Measurements from ENCODE around the gene PCSK4.

PCSK4 gene

DNA sequence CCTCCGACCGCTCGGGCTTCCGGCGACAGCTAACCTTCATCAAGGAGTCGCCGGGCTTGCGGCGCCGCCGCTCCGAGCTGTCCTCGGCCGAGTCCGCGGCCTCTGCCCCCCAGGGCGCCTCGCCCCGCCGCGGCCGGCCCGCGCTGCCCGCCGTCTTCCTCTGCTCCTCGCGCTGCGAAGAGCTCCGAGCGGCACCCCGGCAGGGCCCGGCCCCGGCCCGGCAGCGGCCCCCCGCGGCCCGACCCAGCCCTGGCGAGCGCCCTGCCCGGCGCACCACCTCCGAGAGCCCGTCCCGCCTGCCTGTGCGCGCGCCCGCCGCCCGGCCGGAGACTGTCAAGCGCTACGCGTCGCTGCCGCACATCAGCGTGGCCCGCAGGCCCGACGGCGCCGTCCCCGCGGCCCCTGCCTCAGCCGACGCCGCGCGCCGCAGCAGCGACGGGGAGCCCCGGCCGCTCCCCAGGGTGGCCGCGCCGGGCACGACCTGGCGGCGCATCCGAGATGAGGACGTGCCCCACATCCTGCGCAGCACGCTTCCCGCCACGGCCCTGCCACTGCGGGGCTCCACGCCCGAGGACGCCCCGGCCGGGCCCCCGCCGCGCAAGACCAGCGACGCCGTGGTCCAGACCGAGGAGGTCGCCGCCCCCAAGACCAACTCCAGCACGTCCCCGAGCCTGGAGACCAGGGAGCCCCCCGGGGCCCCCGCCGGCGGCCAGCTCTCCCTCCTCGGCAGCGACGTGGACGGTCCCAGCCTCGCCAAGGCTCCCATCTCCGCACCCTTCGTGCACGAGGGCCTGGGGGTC lies 20.7 kb downstream of the PCSK4 start:
- peak; percentile 40 for DNase-seq

- DNase-seq, result peak; percentile 69
These were observed 21.3 kb downstream of the PCSK4 start for GRCh38 chr19:1468821-1469254.

DNA sequence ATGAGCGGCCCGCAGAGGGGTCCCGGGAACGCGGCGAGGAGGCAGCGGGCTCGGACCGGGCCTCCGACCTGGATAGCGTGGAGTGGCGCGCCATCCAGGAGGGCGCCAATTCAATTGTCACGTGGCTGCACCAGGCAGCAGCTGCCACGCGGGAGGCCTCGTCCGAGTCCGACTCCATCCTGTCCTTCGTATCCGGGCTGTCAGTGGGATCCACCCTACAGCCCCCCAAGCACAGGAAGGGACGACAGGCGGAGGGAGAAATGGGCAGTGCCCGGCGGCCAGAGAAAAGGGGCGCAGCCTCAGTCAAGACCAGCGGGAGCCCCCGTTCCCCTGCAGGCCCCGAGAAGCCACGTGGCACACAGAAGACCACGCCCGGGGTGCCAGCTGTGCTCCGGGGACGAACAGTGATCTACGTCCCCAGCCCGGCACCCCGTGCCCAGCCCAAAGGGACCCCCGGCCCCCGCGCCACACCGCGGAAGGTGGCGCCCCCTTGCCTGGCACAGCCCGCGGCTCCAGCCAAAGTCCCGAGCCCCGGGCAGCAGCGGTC lies 21.8 kb downstream of the PCSK4 start:
- no peak for DNase-seq

DNA sequence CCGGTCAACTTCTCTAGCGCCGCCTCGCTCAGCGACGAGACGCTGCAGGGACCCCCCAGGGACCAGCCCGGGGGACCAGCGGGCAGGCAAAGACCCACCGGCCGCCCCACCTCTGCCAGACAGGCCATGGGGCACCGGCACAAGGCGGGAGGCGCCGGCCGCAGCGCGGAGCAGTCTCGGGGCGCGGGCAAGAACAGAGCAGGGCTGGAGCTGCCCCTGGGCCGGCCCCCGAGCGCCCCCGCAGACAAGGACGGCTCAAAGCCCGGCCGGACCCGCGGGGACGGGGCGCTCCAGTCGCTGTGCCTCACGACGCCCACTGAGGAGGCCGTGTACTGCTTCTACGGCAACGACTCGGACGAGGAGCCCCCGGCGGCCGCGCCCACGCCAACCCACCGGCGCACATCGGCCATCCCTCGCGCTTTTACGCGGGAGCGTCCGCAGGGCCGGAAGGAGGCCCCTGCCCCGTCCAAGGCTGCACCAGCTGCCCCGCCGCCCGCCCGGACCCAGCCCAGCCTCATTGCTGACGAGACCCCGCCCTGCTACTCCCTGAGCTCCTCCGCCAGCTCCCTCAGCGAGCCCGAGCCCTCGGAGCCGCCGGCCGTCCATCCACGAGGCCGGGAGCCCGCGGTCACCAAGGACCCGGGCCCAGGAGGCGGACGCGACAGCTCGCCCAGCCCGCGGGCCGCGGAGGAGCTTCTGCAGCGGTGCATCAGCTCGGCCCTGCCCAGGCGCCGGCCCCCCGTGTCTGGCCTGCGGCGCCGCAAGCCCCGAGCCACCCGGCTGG lies 22.5 kb downstream of the PCSK4 start:
- DNase-seq, result no peak

DNA sequence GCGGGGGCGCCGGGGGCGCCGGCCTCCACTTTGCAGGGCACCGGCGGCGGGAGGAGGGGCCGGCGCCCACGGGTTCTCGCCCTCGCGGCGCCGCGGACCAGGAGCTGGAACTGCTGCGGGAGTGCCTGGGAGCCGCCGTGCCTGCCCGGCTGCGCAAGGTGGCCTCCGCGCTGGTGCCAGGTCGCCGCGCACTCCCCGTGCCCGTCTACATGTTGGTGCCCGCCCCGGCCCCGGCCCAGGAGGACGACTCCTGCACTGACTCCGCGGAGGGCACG lies 23.0 kb downstream of the PCSK4 start:
- no peak for DNase-seq

DNA sequence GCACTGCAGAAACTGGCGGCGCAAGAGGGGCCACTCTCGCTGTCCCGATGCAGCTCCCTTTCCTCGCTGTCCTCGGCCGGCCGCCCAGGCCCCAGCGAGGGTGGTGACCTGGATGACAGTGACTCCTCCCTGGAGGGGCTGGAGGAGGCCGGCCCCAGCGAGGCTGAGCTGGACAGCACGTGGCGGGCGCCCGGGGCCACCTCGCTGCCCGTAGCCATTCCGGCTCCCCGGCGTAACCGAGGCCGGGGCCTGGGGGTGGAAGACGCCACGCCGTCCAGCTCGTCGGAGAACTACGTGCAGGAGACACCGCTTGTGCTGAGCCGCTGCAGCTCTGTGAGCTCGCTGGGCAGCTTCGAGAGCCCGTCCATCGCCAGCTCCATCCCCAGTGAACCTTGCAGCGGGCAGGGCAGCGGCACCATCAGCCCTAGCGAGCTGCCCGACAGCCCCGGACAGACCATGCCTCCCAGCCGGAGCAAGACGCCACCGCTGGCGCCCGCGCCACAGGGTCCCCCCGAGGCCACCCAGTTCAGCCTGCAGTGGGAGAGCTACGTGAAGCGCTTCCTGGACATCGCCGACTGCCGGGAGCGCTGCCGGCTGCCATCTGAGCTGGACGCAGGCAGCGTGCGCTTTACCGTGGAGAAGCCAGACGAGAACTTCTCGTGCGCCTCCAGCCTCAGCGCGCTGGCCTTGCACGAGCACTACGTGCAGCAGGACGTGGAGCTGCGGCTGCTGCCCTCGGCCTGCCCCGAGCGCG lies 23.5 kb downstream of the PCSK4 start:
- no peak for DNase-seq

DNA sequence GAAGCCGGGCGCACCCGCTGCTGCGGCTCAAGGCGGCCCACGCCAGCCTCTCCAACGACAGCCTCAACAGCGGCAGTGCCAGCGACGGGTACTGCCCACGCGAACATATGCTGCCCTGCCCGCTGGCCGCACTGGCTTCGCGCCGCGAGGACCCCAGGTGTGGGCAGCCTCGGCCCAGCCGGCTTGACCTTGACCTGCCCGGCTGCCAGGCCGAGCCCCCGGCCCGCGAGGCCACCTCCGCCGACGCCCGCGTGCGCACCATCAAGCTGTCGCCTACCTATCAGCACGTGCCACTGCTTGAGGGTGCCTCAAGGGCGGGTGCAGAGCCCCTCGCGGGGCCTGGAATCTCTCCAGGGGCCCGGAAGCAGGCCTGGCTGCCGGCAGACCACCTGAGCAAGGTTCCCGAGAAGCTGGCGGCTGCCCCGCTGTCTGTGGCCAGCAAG lies 24.1 kb downstream of the PCSK4 start:
- DNase-seq, result no peak

- peak; percentile 59 for DNase-seq
These were observed 24.7 kb downstream of the PCSK4 start for GRCh38 chr19:1465191-1466016.

DNA sequence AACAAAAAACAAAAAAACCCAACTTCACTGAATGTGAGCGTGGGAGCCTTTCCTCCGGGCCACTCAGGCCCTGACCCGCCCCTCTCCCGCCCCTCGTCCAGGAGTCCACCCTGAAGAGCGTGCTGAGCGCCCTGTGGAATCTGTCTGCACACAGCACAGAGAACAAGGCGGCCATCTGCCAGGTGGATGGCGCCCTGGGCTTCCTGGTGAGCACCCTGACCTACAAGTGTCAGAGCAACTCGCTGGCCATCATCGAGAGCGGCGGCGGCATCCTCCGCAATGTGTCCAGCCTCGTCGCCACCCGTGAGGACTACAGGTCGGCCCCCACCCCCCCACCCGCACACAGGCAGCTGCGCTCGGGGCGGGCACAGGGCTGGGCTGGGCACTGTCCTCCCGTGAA lies 28.3 kb downstream of the PCSK4 start:
- no peak for DNase-seq

DNA sequence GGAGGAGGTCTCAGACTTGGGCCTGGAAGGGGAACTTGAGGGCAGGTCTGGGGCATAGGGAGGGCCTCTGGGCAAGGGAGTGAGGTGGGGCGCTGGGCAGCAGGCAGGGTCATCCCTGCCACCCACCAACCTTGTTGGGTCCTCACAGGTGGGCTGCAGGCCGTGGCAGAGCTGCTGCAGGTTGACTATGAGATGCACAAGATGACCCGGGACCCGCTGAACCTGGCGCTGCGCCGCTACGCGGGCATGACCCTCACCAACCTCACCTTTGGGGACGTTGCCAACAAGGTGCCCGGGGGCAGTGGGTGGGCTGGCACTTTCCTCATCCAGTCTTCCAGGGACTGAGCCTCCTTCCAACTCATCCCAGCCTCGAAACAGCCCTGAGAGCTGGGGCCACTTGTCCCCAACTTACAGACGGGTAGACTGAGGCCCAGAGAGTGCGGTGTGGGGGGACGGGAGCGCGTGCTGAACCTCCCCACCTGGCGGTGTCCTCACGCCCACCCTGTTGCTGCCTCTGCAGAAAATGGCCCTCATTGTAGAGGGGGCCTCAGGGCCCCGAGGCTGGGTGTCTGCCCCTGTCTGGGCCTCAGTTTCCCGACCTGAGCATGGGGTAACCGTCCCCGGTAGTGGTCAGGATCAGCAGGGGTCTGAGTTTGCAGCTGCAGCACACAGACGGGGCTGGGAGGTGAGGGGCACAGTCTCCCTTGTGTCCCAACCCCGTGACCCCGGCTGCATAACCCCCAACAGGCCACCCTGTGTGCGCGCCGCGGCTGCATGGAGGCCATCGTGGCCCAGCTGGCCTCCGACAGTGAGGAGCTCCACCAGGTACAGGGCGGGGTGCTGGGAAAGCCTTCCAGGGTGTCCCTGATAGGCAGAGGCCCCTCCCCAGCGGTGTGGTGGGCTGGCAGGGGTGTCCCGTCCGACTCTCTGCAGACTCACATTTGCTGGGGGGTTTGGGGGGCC lies 29.8 kb downstream of the PCSK4 start:
- DNase-seq, result no peak

GRCh38 chr19:1459479-1459878 lies 30.7 kb downstream of the PCSK4 start:
- no peak for DNase-seq

GRCh38 chr19:1457892-1458291 lies 32.3 kb downstream of the PCSK4 start:
- DNase-seq, result no peak

- no peak for DNase-seq
These were observed 33.0 kb downstream of the PCSK4 start for GRCh38 chr19:1457031-1457739.

DNA sequence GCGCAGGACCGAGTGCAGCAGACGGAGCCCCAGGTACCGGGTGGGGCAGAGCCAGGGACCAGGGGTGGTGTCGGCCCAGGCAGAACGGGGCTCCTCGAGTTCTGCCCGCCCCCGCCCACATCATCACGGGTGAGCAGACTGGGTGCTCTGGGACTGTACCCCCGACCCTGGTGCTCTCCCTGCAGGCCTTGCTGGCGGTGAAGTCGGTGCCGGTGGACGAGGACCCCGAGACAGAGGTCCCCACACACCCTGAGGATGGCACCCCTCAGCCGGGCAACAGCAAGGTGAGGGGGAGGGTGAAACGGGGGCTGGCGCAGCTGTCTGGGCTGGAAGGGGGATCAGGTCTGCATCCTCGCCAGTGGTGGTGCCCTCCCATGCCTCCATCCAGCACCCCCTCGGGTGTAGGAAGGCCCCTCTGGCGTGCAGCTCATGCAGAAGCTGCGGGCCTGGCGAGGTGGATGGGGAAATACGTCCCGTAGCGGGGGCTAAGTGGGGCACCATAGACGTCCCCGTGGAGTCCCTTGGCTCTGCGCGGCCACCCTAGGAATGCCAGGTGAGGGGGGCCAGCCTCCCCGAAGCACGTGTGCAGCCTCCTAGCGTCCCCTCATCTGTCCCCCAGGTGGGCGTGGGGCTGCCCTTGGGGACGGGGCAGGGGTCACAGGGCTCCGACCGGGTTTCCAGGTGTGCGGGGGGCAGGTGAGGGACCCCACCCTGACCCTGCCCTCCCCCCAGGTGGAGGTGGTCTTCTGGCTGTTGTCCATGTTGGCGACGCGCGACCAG lies 33.8 kb downstream of the PCSK4 start:
- no peak for DNase-seq

- peak; percentile 86 for DNase-seq
These were observed 34.6 kb downstream of the PCSK4 start for GRCh38 chr19:1455336-1456120.

DNA sequence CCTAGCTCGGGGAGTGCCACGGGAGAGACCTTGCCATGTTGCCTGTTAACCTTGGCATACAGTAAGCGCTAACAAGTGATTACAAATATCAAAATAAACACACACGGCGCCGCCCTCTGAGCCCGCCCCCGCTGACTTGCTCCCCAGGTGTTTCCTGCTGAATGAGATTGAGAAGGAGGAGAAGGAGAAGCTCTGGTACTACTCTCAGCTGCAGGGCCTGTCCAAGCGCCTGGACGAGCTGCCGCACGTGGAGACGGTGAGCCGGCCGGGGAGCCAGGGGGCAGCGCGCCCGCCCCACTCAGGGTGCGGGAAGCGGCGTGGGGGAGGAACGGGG lies 35.2 kb downstream of the PCSK4 start:
- DNase-seq, result no peak

- no peak for DNase-seq
These were observed 36.4 kb downstream of the PCSK4 start for GRCh38 chr19:1453525-1454364.
